GM12878 (cell line): ENCODE data around the gene PPP1R1B. TPM values are rescaled to one million over a fixed set of nuclear protein-coding genes. Genes with fewer than 3 reads are reported as not detected.

Source experiments
- ATAC-seq: fragments of 200-7000 bp; cut with Tn5 transposase; 3 replicates; pipeline ENCODE4 v1.9.1; 2020; ENCODE audit warnings: mild to moderate bottlenecking, moderate library complexity
- BruUV-seq: library from RNA; stranded (reverse); fragments of 400-500 nt; replicated peaks from 2 replicates; lab custom pipeline; 2021; lab: Mats Ljungman, UMichigan
- CTCF ChIA-PET: fragments of 300-600 bp; sonication (Branson Sonifier 250); formaldehyde crosslinking; extraction: SDS; loops from one replicate; lab custom pipeline; 2021; ENCODE audit warnings: inconsistent platforms; lab: Yijun Ruan, JAX
- POLR2A ChIA-PET: fragments of 350-600 bp; formaldehyde crosslinking; extraction: SDS; loops from one replicate; lab custom pipeline; 2021; ENCODE audit warnings: inconsistent platforms; lab: Charles Lee
- RAD21 ChIA-PET: fragments of 300-600 bp; sonication (Branson Sonifier 250); formaldehyde crosslinking; loops from one replicate; lab custom pipeline; 2023; ENCODE audit warnings: antibody characterized with exemption; ENCODE audit not compliant: unreplicated experiment; lab: Charles Lee
- SMC1A ChIA-PET: fragments of 300-600 bp; sonication (Branson Sonifier 250); formaldehyde crosslinking; loops from one replicate; lab custom pipeline; 2023; ENCODE audit not compliant: unreplicated experiment, uncharacterized antibody; lab: Charles Lee
- DNase-seq: peaks from one replicate; pipeline ENCODE4 v3.0.0-alpha.2; 2011; ENCODE audit warnings: low read depth, low spot score
- FAIRE-seq: peaks from 3 replicates; lab custom pipeline; 2011; peaks lifted over from hg19 to GRCh38; lab: Jason Lieb, UNC
- H2AFZ ChIP-seq: 2 replicates; pipeline ENCODE4 v1.6.0; 2011; ENCODE audit warnings: low read depth, low read length, control low read depth; ENCODE audit not compliant: control insufficient read depth
- H3K27ac ChIP-seq: 2 replicates; pipeline ENCODE4 v1.5.1; 2011; ENCODE audit warnings: control low read depth; ENCODE audit not compliant: control insufficient read depth, insufficient read depth
- H3K27me3 ChIP-seq, 2 experiments: replicated peaks in 1 of 2; 2 replicates each; pipeline versions ENCODE4 v1.6.0 to v1.6.1; 2011; ENCODE audit warnings: low read length in 1 of 2; ENCODE audit not compliant: control insufficient read depth in 2 of 2, insufficient read depth in 2 of 2
- H3K36me3 ChIP-seq, 2 experiments: 2 replicates each; pipeline ENCODE4 v1.5.1; 2011; ENCODE audit warnings: low read length in 1 of 2; ENCODE audit not compliant: control insufficient read depth in 2 of 2, insufficient read depth in 2 of 2
- H3K4me1 ChIP-seq: 2 replicates; pipeline ENCODE4 v1.6.1; 2011; ENCODE audit warnings: mild to moderate bottlenecking, low read length, moderate library complexity, mixed read lengths; ENCODE audit not compliant: control insufficient read depth, insufficient read depth
- H3K4me2 ChIP-seq: 2 replicates; pipeline ENCODE4 v1.6.0; 2011; ENCODE audit warnings: control low read depth; ENCODE audit not compliant: control insufficient read depth, insufficient read depth
- H3K4me3 ChIP-seq: fragments of 200-600 bp; sonication (generic); 2 replicates; pipeline ENCODE4 v1.5.1; 2016
- H3K79me2 ChIP-seq: 2 replicates; pipeline ENCODE4 v1.6.0; 2011; ENCODE audit warnings: low read length; ENCODE audit not compliant: control insufficient read depth, insufficient read depth
- H3K9ac ChIP-seq: 2 replicates; pipeline ENCODE4 v1.8.0; 2011; ENCODE audit warnings: low read length, control low read depth, mixed read lengths; ENCODE audit not compliant: control insufficient read depth, insufficient read depth
- H3K9me3 ChIP-seq: replicated peaks from 3 replicates; pipeline ENCODE4 v1.5.1; 2011; ENCODE audit warnings: mild to moderate bottlenecking, low read length; ENCODE audit not compliant: control insufficient read depth, insufficient read depth
- H4K20me1 ChIP-seq: 2 replicates; pipeline ENCODE4 v1.6.0; 2011; ENCODE audit not compliant: control insufficient read depth, insufficient read depth
- EGR1 ChIP-seq, 2 experiments: IDR thresholded peaks; 1 replicate in 1 of 2; 2 replicates in 1 of 2; pipeline ENCODE4 v1.6.1; 2011 to 2012; ENCODE audit warnings: low read depth in 2 of 2, low read length in 2 of 2, borderline replicate concordance in 1 of 2, mild to moderate bottlenecking in 1 of 2, moderate library complexity in 1 of 2
- MEF2B ChIP-seq: fragments of 450-650 bp; IDR thresholded peaks from 2 replicates; pipeline ENCODE4 v1.6.1; 2018; ENCODE audit warnings: mild to moderate bottlenecking, moderate library complexity; ENCODE audit not compliant: partially characterized antibody, poor library complexity, severe bottlenecking
- RUNX3 ChIP-seq: IDR thresholded peaks from 2 replicates; pipeline ENCODE4 v1.6.1; 2012; ENCODE audit warnings: low read length, inconsistent platforms
- SMAD5 ChIP-seq: IDR thresholded peaks from 2 replicates; pipeline ENCODE4 v1.6.1; 2016; ENCODE audit warnings: antibody characterized with exemption, low read depth
- YY1 ChIP-seq: IDR thresholded peaks from 2 replicates; pipeline ENCODE4 v1.6.1; 2011; ENCODE audit warnings: low read depth, mild to moderate bottlenecking, low read length
- ZNF207 ChIP-seq: fragments of 450-650 bp; IDR thresholded peaks from 2 replicates; pipeline ENCODE4 v1.6.1; 2014; ENCODE audit warnings: antibody characterized with exemption, mild to moderate bottlenecking, borderline replicate concordance
- ZNF384 ChIP-seq: IDR thresholded peaks from 2 replicates; pipeline ENCODE4 v1.6.1; 2012; ENCODE audit warnings: low read depth, mild to moderate bottlenecking, low read length, improper control_type of control experiment, borderline replicate concordance
- WGBS: methylation state at CpG from one replicate; pipeline ENCODE4 v1.1.6; 2016; ENCODE audit warnings: low lambda C conversion rate; ENCODE audit not compliant: insufficient replicate concordance, insufficient coverage; ENCODE audit errors: missing lambda C conversion rate; 5-methylcytosine and 5-hydroxymethylcytosine counted together
- in situ Hi-C: fragments of 300-500 bp; cut with MboI; formaldehyde crosslinking; loops from 9 replicates; pipeline ENCODE4 v1.14.3; 2018; ENCODE audit warnings: mixed read lengths
- intact Hi-C: fragments of 100-400 bp; cut with micrococcal nuclease; formaldehyde crosslinking; loops from one replicate; pipeline ENCODE4 v1.14.2; 2022; ENCODE audit not compliant: unreplicated experiment
- polyA plus RNA-seq, 11 experiments: library from polyadenylated mRNA; depleted of rRNA in 4 of 11; unstranded in 6 of 11; stranded (reverse) in 5 of 11; fragments of >200 nt; fragmentation: Nextera tagmentation in 4 of 11; fragmentation: Illumina TruSeq in 1 of 11; extraction: Ambion mirVana in 4 of 11; extraction: Trizol in 1 of 11; gene quantifications; 1 replicate in 1 of 11; 2 replicates in 10 of 11; pipeline versions ENCODE4 v1.2.1 to v1.2.3, GENCODE V29; 2011 to 2016; ENCODE audit warnings: inconsistent platforms in 2 of 11, missing spikeins in 2 of 11, low read depth in 1 of 11
- total RNA-seq, 4 experiments: library from RNA; depleted of rRNA in 3 of 4; stranded (reverse); fragments of >200 nt in 3 of 4; fragmentation: Illumina TruSeq in 1 of 4; extraction: Trizol in 1 of 4; gene quantifications; 2 replicates each; pipeline versions ENCODE4 v1.2.1 to v1.2.3, GENCODE V29; 2013 to 2021

PPP1R1B gene
- total and polyA plus RNA-seq, 10 of the 15 experiments (the other 5 are each of a cell fraction or from before 2014, with no cell fraction given) = 0.08 TPM; not detected in 9

DNA sequence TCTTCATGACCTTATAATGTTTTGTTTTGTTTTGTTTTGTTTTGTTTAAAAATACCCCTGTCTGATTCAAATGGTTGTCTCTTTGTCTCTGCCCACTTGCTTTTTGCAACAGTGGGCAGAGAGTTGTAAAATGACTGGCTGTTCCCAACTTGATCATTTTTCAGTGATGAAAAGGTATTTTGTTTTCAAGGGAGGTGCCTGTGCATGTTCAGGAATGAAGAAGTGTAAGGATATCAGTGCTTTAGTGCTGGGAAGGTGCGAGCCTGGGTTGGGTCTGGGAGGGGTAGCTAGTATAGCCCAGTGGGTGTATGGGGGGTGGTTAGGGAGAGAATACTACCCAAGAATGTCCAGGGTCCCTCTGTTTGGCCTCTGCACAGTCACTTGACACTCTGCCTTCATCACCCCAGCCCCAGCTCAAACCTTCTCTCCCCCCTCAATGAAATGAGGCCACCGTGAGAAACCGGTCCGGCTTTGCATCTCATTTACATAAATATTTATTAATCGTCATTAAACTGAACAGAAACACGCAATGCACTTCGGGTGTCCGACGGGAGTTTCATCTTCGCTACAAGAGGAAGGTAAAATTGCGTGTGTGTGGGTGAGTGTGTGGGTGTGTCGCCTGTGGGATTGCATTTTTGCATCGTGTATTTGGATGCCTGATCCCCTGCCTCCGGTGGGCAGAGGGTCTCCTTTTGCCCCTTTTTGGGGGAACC is 23.3 kb upstream of the PPP1R1B start:
- no peaks in the 10 kb centered on the region for H3K79me2 ChIP-seq
- WGBS = 1% methylated on average over 14 of the region's 14 CpGs
- intact Hi-C loops (no loop called here), in situ Hi-C loops (no loop called here)
- ChIA-PET POLR2A (no interaction called here), SMC1A (no interaction called here), CTCF (no interaction called here), RAD21 (no interaction called here)
- H3K27me3 ChIP-seq = peaks cover 46 to 54% of the 10 kb centered on the region in 2 experiments
- no TSS peak for BruUV-seq
- FAIRE-seq = peak; percentile 49
- no peak overlapping the region for H2AFZ ChIP-seq
- no peaks in the 10 kb centered on the region for H4K20me1 ChIP-seq
- H3K4me3 ChIP-seq = no peak overlapping the region
- peak; percentile 23; the same call in 2 of the 3 replicates for ATAC-seq
- H3K36me3 ChIP-seq = no peaks in the 10 kb centered on the region
- DNase-seq = no peak
- TF ChIP-seq YY1 (0 out of 2 replicates have a peak, but pooled peaks have one; percentile 6), SMAD5 (no peak), RUNX3 (peak; percentile 28; the same call in 1 of the 2 replicates), EGR1 (IDR thresholded peaks at IDR 0.05; ENCODE audit: borderline replicate concordance in 1 of 2, low read depth in 2 of 2, low read length in 2 of 2) (peak in 1 of 2 experiments; percentile 32; a peak in 1 of 3 replicates), ZNF207 (no peak)
- no peak overlapping the region for H3K9ac ChIP-seq
- H3K4me2 ChIP-seq = peak overlapping the region; percentile 54; the same call in 1 of the 2 replicates
- no peak overlapping the region for H3K27ac ChIP-seq
- H3K9me3 ChIP-seq = no peaks in the 10 kb centered on the region
- H3K4me1 ChIP-seq = peaks cover 6% of the 10 kb centered on the region; the same call in 1 of the 2 replicates

DNA sequence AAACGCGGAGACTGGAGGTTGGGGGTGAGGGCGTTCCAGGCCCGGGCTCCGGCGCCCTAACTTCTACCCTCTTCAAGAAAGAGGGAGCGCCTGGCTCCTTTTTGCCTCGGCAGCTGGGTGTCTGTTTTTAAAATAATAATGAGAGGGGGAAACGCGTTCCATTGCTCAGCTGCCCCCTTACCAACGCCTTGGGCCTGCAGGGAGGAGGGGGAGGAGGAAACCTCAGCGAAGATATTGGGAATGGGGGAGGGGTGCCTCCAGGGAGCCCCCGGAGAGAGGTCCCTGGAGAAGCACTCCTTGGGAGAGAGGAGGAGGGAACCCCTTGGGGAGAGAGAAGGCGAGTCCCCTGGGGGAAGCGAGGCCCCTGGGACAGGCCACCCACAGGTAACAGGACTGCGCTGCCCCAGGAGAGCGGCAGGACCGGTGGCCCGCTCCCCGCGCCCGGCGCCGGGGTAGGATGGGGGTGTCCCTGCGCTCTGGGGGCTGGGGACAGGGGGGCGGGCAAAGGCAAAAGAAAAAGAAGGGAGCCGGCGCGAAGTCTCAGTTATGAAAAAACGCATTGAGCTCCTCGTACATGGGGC is 21.8 kb upstream of the PPP1R1B start:
- H3K9me3 ChIP-seq = no peaks in the 10 kb centered on the region
- ChIA-PET SMC1A (no interaction called here), POLR2A (no interaction called here)
- H2AFZ ChIP-seq = no peak overlapping the region
- 8% methylated on average over 23 of the region's 31 CpGs for WGBS
- TF ChIP-seq MEF2B (peak; percentile 52), ZNF384 (no peak)
- TF ChIP-seq, all 136 proteins: peak for 1
- peaks cover 40 to 45% of the 10 kb centered on the region in 2 experiments for H3K27me3 ChIP-seq
- no peaks in the 10 kb centered on the region for H3K36me3 ChIP-seq
- DNase-seq = no peak
- no peak for FAIRE-seq
- in situ Hi-C loops (no loop called here), intact Hi-C loops (no loop called here)
- no peaks in the 10 kb centered on the region for H4K20me1 ChIP-seq
- ChIA-PET RAD21 (no interaction called here), CTCF (interaction anchor here (0.7 kb wide), 1 partner anchor 16 kb away, joined by 3 read pairs; no protein-coding TSS in a partner anchor)
- no peak overlapping the region for H3K27ac ChIP-seq
- no peak for ATAC-seq
- no peaks in the 10 kb centered on the region for H3K79me2 ChIP-seq
- no peak overlapping the region for H3K4me3 ChIP-seq
- peaks cover 6% of the 10 kb centered on the region; the same call in 1 of the 2 replicates for H3K4me1 ChIP-seq
- no peak overlapping the region; the same call in 1 of the 2 replicates for H3K4me2 ChIP-seq
- no TSS peak for BruUV-seq
- no peak overlapping the region for H3K9ac ChIP-seq
